K562 (cell line): ENCODE results near the gene ARPC2. TPM values are rescaled to one million over a fixed set of nuclear protein-coding genes. Genes with fewer than 3 reads are reported as not detected.
A peak's percentile ranks its signal among the peaks of the same experiment; 100 is the strongest.

Experiments
- BMI1 ChIP-seq: fragments of 150-350 bp; IDR thresholded peaks from 2 replicates; pipeline ENCODE4 v1.6.1; 2014; ENCODE audit warnings: low read length
- KDM4B ChIP-seq, 2 experiments: fragments of 450-650 bp in 1 of 2; sonication (generic) in 1 of 2; IDR thresholded peaks; 2 replicates each; pipeline ENCODE4 v1.6.1; 2016 to 2017; ENCODE audit warnings: borderline replicate concordance in 2 of 2, antibody characterized with exemption in 1 of 2, low read depth in 1 of 2, mild to moderate bottlenecking in 1 of 2
- OTX1 ChIP-seq: fragments of 450-650 bp; formaldehyde crosslinking; IDR thresholded peaks from 2 replicates; pipeline ENCODE4 v1.4.0; 2022; ENCODE audit warnings: mild to moderate bottlenecking
- POLR2A ChIP-seq: fragments of 450-650 bp; conservative IDR thresholded peaks from 2 replicates; pipeline ENCODE4 v1.6.1; 2016
- POU5F1 ChIP-seq: fragments of 150-350 bp; IDR thresholded peaks from 2 replicates; pipeline ENCODE4 v1.6.1; 2014; ENCODE audit warnings: borderline replicate concordance, low read length, low read depth, mild to moderate bottlenecking; ENCODE audit not compliant: partially characterized antibody
- SAFB2 ChIP-seq: fragments of 200-400 bp; formaldehyde crosslinking; IDR thresholded peaks from 2 replicates; pipeline ENCODE4 v1.6.1; 2018; ENCODE audit warnings: borderline replicate concordance, low read length, low read depth, moderate library complexity; ENCODE audit not compliant: severe bottlenecking
- TRIM28 ChIP-seq: fragments of 450-650 bp; IDR thresholded peaks from 2 replicates; pipeline ENCODE4 v1.6.1; 2017
- ZNF584 ChIP-seq: fragments of 200-800 bp; sonication (Bioruptor generic); IDR thresholded peaks from 2 replicates; pipeline ENCODE4 v1.6.1; 2016; ENCODE audit warnings: low read depth, mild to moderate bottlenecking, missing genetic modification characterization, missing compliant biosample characterization
- ZNF785 ChIP-seq: fragments of 250-450 bp; sonication (Bioruptor Pico); IDR thresholded peaks from 2 replicates; pipeline ENCODE4 v1.4.0; 2020; ENCODE audit warnings: mild to moderate bottlenecking
- polyA plus RNA-seq, 8 experiments: library from polyadenylated mRNA; depleted of rRNA in 4 of 8; stranded (reverse) in 5 of 8; unstranded in 3 of 8; fragments of >200 nt; fragmentation: Nextera tagmentation in 2 of 8; fragmentation: Illumina TruSeq in 1 of 8; extraction: Ambion mirVana in 2 of 8; extraction: Trizol in 1 of 8; gene quantifications; 2 replicates each; pipeline versions ENCODE4 v1.2.1 to v1.2.3, GENCODE V29; 2011 to 2014; ENCODE audit warnings: inconsistent platforms in 1 of 8, missing spikeins in 1 of 8
- total RNA-seq, 7 experiments: library from RNA; depleted of rRNA in 6 of 7; stranded (reverse); fragments of >200 nt in 6 of 7; fragmentation: Illumina TruSeq in 2 of 7; extraction: Trizol in 2 of 7; gene quantifications; 2 replicates each; pipeline versions ENCODE4 v1.2.1 to v1.2.3, GENCODE V29; 2011 to 2021; ENCODE audit warnings: low replicate concordance in 1 of 7
- TF ChIP-seq, protein P1 (sequence below): fragments of 450-650 bp; IDR thresholded peaks from one replicate; pipeline ENCODE4 v1.6.1; 2018; ENCODE audit warnings: mild to moderate bottlenecking, moderate library complexity; ENCODE audit not compliant: partially characterized antibody
- TF ChIP-seq, protein P2 (sequence below), 2 experiments: IDR thresholded peaks; 2 replicates each; pipeline ENCODE4 v1.6.1; 2011; ENCODE audit warnings: borderline replicate concordance in 1 of 2, control low read depth in 1 of 2, low read depth in 1 of 2, low read length in 1 of 2, mild to moderate bottlenecking in 1 of 2, mixed read lengths in 1 of 2, moderate library complexity in 1 of 2; ENCODE audit not compliant: insufficient read depth in 1 of 2, insufficient read length in 1 of 2, poor library complexity in 1 of 2, severe bottlenecking in 1 of 2; ENCODE audit errors: extremely low read depth in 1 of 2
- TF ChIP-seq, protein P3 (sequence below), 2 experiments: fragments of 450-650 bp; IDR thresholded peaks; 2 replicates each; pipeline ENCODE4 v1.6.1; 2018; ENCODE audit warnings: mild to moderate bottlenecking in 2 of 2, low read depth in 1 of 2; ENCODE audit not compliant: partially characterized antibody in 2 of 2
- TF ChIP-seq, protein P4 (sequence below): sonication (generic); formaldehyde crosslinking; IDR thresholded peaks from 2 replicates; pipeline ENCODE4 v1.8.1; 2023; ENCODE audit warnings: mild to moderate bottlenecking, missing genetic modification reagents
- TF ChIP-seq, protein P5 (sequence below): fragments of 450-650 bp; IDR thresholded peaks from 2 replicates; pipeline ENCODE4 v1.6.1; 2016; ENCODE audit warnings: missing biosample characterization, missing genetic modification characterization

ARPC2 gene
- total and polyA plus RNA-seq, 9 of the 15 experiments (the other 6 are each of a cell fraction or from before 2014, with no cell fraction given), result 81.9 to 187 (median 103) TPM

DNA sequence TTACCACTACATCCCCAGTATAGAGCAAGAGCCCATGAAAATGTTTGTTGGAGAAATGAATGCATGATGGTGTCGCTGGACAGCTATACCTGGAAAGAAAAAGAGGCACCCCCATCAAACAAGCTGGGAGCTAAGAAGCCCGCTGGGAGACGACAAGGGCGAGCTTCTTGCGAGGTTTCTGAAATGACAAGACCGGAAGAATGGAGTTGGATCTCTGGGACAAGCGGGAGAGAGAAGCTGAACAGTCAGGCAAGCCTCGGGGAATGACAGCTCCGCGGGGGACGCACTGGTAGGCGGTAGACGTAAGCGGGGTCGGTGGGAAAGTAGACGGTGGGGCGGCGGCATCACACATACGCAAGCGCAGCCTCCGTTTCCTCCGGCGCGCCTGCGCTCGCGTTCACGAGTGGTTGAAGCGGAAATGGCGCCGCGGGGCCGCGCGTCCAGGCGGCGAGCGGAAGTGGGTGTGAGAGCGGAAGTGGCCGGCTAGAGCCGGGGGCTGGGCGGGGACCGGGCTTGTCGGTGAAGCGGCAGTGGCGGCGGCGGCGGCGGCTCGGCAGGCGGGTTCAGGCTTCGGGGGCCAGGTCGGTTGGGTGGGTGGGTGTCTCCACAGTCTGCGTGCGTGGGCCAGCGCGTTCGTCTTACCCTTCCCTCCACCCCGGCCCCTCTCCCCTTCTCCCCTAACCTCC is at the start of gene ARPC2 (continued):
- peak; percentile 85; the same call in 1 of the 2 replicates for TF ChIP-seq TRIM28
- TF ChIP-seq OTX1 (CRISPR knock-in tag), result no peak
- no peak for TF ChIP-seq BMI1
- peak; percentile 68; the same call in 1 of the 2 replicates for TF ChIP-seq ZNF584 (CRISPR knock-in tag)
- TF ChIP-seq SAFB2, result no peak
- TF ChIP-seq, protein P1, sequence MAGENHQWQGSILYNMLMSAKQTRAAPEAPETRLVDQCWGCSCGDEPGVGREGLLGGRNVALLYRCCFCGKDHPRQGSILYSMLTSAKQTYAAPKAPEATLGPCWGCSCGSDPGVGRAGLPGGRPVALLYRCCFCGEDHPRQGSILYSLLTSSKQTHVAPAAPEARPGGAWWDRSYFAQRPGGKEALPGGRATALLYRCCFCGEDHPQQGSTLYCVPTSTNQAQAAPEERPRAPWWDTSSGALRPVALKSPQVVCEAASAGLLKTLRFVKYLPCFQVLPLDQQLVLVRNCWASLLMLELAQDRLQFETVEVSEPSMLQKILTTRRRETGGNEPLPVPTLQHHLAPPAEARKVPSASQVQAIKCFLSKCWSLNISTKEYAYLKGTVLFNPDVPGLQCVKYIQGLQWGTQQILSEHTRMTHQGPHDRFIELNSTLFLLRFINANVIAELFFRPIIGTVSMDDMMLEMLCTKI, result no peak
- peak; percentile 82 for TF ChIP-seq POLR2A
- TF ChIP-seq ZNF785 (CRISPR knock-in tag), result no peak
- TF ChIP-seq, protein P2, sequence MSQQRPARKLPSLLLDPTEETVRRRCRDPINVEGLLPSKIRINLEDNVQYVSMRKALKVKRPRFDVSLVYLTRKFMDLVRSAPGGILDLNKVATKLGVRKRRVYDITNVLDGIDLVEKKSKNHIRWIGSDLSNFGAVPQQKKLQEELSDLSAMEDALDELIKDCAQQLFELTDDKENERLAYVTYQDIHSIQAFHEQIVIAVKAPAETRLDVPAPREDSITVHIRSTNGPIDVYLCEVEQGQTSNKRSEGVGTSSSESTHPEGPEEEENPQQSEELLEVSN (IDR thresholded peaks at IDR 0.05; ENCODE audit: borderline replicate concordance in 1 of 2, extremely low read depth in 1 of 2, insufficient read depth in 1 of 2, insufficient read length in 1 of 2, low read depth in 1 of 2, low read length in 1 of 2, poor library complexity in 1 of 2, severe bottlenecking in 1 of 2), result peak; percentile 38 to 39
- no peak for TF ChIP-seq POU5F1
- TF ChIP-seq KDM4B (IDR thresholded peaks at IDR 0.05; ENCODE audit: borderline replicate concordance in 2 of 2, low read depth in 1 of 2), result peak in 1 of 2 experiments; percentile 49; a peak in 1 of 4 replicates
- TF ChIP-seq, protein P3, sequence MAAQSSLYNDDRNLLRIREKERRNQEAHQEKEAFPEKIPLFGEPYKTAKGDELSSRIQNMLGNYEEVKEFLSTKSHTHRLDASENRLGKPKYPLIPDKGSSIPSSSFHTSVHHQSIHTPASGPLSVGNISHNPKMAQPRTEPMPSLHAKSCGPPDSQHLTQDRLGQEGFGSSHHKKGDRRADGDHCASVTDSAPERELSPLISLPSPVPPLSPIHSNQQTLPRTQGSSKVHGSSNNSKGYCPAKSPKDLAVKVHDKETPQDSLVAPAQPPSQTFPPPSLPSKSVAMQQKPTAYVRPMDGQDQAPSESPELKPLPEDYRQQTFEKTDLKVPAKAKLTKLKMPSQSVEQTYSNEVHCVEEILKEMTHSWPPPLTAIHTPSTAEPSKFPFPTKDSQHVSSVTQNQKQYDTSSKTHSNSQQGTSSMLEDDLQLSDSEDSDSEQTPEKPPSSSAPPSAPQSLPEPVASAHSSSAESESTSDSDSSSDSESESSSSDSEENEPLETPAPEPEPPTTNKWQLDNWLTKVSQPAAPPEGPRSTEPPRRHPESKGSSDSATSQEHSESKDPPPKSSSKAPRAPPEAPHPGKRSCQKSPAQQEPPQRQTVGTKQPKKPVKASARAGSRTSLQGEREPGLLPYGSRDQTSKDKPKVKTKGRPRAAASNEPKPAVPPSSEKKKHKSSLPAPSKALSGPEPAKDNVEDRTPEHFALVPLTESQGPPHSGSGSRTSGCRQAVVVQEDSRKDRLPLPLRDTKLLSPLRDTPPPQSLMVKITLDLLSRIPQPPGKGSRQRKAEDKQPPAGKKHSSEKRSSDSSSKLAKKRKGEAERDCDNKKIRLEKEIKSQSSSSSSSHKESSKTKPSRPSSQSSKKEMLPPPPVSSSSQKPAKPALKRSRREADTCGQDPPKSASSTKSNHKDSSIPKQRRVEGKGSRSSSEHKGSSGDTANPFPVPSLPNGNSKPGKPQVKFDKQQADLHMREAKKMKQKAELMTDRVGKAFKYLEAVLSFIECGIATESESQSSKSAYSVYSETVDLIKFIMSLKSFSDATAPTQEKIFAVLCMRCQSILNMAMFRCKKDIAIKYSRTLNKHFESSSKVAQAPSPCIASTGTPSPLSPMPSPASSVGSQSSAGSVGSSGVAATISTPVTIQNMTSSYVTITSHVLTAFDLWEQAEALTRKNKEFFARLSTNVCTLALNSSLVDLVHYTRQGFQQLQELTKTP (IDR thresholded peaks at IDR 0.05; ENCODE audit: low read depth in 1 of 2, partially characterized antibody in 2 of 2), result no peak
- TF ChIP-seq, protein P4, sequence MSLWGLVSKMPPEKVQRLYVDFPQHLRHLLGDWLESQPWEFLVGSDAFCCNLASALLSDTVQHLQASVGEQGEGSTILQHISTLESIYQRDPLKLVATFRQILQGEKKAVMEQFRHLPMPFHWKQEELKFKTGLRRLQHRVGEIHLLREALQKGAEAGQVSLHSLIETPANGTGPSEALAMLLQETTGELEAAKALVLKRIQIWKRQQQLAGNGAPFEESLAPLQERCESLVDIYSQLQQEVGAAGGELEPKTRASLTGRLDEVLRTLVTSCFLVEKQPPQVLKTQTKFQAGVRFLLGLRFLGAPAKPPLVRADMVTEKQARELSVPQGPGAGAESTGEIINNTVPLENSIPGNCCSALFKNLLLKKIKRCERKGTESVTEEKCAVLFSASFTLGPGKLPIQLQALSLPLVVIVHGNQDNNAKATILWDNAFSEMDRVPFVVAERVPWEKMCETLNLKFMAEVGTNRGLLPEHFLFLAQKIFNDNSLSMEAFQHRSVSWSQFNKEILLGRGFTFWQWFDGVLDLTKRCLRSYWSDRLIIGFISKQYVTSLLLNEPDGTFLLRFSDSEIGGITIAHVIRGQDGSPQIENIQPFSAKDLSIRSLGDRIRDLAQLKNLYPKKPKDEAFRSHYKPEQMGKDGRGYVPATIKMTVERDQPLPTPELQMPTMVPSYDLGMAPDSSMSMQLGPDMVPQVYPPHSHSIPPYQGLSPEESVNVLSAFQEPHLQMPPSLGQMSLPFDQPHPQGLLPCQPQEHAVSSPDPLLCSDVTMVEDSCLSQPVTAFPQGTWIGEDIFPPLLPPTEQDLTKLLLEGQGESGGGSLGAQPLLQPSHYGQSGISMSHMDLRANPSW, result no peak
- TF ChIP-seq, protein P5, sequence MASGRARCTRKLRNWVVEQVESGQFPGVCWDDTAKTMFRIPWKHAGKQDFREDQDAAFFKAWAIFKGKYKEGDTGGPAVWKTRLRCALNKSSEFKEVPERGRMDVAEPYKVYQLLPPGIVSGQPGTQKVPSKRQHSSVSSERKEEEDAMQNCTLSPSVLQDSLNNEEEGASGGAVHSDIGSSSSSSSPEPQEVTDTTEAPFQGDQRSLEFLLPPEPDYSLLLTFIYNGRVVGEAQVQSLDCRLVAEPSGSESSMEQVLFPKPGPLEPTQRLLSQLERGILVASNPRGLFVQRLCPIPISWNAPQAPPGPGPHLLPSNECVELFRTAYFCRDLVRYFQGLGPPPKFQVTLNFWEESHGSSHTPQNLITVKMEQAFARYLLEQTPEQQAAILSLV (tag), result no peak
